ENCODE measurements around the gene MTCH1.

Gene MTCH1

DNA sequence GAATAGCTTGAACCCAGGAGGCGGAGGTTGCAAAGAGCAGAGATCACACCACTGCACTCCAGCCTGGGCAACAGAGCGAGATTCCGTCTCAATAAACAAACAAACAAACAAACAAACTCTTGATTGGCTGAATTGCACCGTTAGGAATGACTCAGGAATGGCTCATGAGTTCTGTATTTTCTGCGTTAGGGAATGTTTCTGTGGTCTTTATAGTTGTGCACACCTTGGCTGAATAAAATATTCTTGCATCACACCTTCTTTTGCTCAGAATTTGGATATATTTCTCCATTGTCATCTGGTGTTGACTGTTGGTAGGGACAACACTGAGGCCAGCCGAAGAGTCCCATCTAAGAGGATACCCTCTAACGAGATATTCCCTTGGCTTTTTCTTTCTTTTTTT is 51.1 kb downstream of the MTCH1 start:
- Histone ChIP-seq H3K4me3 (ENCODE audit: severe bottlenecking) (no peak overlapping the region), H3K9me3 (ENCODE audit: severe bottlenecking) (peaks cover 2% of the 10 kb centered on the region), H3K27me3 (ENCODE audit: insufficient read depth, poor library complexity, severe bottlenecking) (no peaks in the 10 kb centered on the region), H3K27ac (ENCODE audit: poor library complexity, severe bottlenecking) (peak overlapping the region; percentile 74), H3K4me1 (ENCODE audit: insufficient read depth, poor library complexity, severe bottlenecking) (peaks cover 25% of the 10 kb centered on the region), H3K36me3 (ENCODE audit: low read depth) (no peaks in the 10 kb centered on the region)
- ATAC-seq (ENCODE audit: low read depth): peak; percentile 47; the same call in 2 of the 3 replicates
- DNase-seq (ENCODE audit: low spot score): no peak
- TF ChIP-seq, protein P1, sequence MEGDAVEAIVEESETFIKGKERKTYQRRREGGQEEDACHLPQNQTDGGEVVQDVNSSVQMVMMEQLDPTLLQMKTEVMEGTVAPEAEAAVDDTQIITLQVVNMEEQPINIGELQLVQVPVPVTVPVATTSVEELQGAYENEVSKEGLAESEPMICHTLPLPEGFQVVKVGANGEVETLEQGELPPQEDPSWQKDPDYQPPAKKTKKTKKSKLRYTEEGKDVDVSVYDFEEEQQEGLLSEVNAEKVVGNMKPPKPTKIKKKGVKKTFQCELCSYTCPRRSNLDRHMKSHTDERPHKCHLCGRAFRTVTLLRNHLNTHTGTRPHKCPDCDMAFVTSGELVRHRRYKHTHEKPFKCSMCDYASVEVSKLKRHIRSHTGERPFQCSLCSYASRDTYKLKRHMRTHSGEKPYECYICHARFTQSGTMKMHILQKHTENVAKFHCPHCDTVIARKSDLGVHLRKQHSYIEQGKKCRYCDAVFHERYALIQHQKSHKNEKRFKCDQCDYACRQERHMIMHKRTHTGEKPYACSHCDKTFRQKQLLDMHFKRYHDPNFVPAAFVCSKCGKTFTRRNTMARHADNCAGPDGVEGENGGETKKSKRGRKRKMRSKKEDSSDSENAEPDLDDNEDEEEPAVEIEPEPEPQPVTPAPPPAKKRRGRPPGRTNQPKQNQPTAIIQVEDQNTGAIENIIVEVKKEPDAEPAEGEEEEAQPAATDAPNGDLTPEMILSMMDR (IDR thresholded peaks at IDR 0.05; ENCODE audit: poor library complexity, severe bottlenecking): no peak

- peaks cover 32% of the 10 kb centered on the region for H3K4me1 ChIP-seq (ENCODE audit: insufficient read depth, poor library complexity, severe bottlenecking)
- TF ChIP-seq, protein P1 (IDR thresholded peaks at IDR 0.05; ENCODE audit: poor library complexity, severe bottlenecking): no peak
- no peaks in the 10 kb centered on the region for H3K27me3 ChIP-seq (ENCODE audit: insufficient read depth, poor library complexity, severe bottlenecking)
Observed at GRCh38 chr6:36933519-36933918, 52.5 kb downstream of the MTCH1 start.

GRCh38 chr6:36933102-36933501 is 52.9 kb downstream of the MTCH1 start:
- Histone ChIP-seq H3K4me1 (ENCODE audit: insufficient read depth, poor library complexity, severe bottlenecking) (peaks cover 32% of the 10 kb centered on the region), H3K27me3 (ENCODE audit: insufficient read depth, poor library complexity, severe bottlenecking) (no peaks in the 10 kb centered on the region), H3K27ac (ENCODE audit: poor library complexity, severe bottlenecking) (peak overlapping the region; percentile 74), H3K4me3 (ENCODE audit: severe bottlenecking) (no peak overlapping the region), H3K36me3 (ENCODE audit: low read depth) (no peaks in the 10 kb centered on the region), H3K9me3 (ENCODE audit: severe bottlenecking) (peaks cover 2% of the 10 kb centered on the region)
- TF ChIP-seq, protein P1 (IDR thresholded peaks at IDR 0.05; ENCODE audit: poor library complexity, severe bottlenecking): no peak
- DNase-seq (ENCODE audit: low spot score) (no peak), ATAC-seq (ENCODE audit: low read depth) (peak; percentile 78)

More at GRCh38 chr6:36933519-36933918, 52.5 kb downstream of the MTCH1 start:
- H3K36me3 ChIP-seq (ENCODE audit: low read depth): no peaks in the 10 kb centered on the region
- DNase-seq (ENCODE audit: low spot score): no peak
- peak overlapping the region; percentile 74 for H3K27ac ChIP-seq (ENCODE audit: poor library complexity, severe bottlenecking)
- no peak for ATAC-seq (ENCODE audit: low read depth)
- H3K4me3 ChIP-seq (ENCODE audit: severe bottlenecking): no peak overlapping the region
- H3K9me3 ChIP-seq (ENCODE audit: severe bottlenecking): peaks cover 2% of the 10 kb centered on the region

GRCh38 chr6:36930483-36930882 is 55.5 kb downstream of the MTCH1 start:
- DNase-seq (ENCODE audit: low spot score) (no peak), ATAC-seq (ENCODE audit: low read depth) (no peak)
- Histone ChIP-seq H3K4me3 (ENCODE audit: severe bottlenecking) (no peak overlapping the region), H3K9me3 (ENCODE audit: severe bottlenecking) (peaks cover 2% of the 10 kb centered on the region), H3K4me1 (ENCODE audit: insufficient read depth, poor library complexity, severe bottlenecking) (peaks cover 29% of the 10 kb centered on the region), H3K27ac (ENCODE audit: poor library complexity, severe bottlenecking) (no peak overlapping the region), H3K27me3 (ENCODE audit: insufficient read depth, poor library complexity, severe bottlenecking) (no peaks in the 10 kb centered on the region), H3K36me3 (ENCODE audit: low read depth) (no peaks in the 10 kb centered on the region)
- TF ChIP-seq, protein P1 (IDR thresholded peaks at IDR 0.05; ENCODE audit: poor library complexity, severe bottlenecking): no peak

GRCh38 chr6:36929607-36930006 is 56.4 kb downstream of the MTCH1 start:
- Histone ChIP-seq H3K4me3 (ENCODE audit: severe bottlenecking) (no peak overlapping the region), H3K27ac (ENCODE audit: poor library complexity, severe bottlenecking) (no peak overlapping the region), H3K9me3 (ENCODE audit: severe bottlenecking) (peaks cover 2% of the 10 kb centered on the region), H3K27me3 (ENCODE audit: insufficient read depth, poor library complexity, severe bottlenecking) (no peaks in the 10 kb centered on the region), H3K36me3 (ENCODE audit: low read depth) (peaks cover 4% of the 10 kb centered on the region; the same call in 1 of the 2 replicates), H3K4me1 (ENCODE audit: insufficient read depth, poor library complexity, severe bottlenecking) (peaks cover 24% of the 10 kb centered on the region)
- TF ChIP-seq, protein P1 (IDR thresholded peaks at IDR 0.05; ENCODE audit: poor library complexity, severe bottlenecking): no peak
- ATAC-seq (ENCODE audit: low read depth) (peak; percentile 69), DNase-seq (ENCODE audit: low spot score) (no peak)

All from RWPE2 (cell line).